NCI-H2171 treated with DMSO at 0.1 percent for 48 hours (cell line): ENCODE results near the gene TOP3B.

Source experiments
- DNase-seq: peaks from one replicate; lab custom pipeline; 2025; lab: John Stamatoyannopoulos, UW

Gene TOP3B, protein sequence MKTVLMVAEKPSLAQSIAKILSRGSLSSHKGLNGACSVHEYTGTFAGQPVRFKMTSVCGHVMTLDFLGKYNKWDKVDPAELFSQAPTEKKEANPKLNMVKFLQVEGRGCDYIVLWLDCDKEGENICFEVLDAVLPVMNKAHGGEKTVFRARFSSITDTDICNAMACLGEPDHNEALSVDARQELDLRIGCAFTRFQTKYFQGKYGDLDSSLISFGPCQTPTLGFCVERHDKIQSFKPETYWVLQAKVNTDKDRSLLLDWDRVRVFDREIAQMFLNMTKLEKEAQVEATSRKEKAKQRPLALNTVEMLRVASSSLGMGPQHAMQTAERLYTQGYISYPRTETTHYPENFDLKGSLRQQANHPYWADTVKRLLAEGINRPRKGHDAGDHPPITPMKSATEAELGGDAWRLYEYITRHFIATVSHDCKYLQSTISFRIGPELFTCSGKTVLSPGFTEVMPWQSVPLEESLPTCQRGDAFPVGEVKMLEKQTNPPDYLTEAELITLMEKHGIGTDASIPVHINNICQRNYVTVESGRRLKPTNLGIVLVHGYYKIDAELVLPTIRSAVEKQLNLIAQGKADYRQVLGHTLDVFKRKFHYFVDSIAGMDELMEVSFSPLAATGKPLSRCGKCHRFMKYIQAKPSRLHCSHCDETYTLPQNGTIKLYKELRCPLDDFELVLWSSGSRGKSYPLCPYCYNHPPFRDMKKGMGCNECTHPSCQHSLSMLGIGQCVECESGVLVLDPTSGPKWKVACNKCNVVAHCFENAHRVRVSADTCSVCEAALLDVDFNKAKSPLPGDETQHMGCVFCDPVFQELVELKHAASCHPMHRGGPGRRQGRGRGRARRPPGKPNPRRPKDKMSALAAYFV

DNA sequence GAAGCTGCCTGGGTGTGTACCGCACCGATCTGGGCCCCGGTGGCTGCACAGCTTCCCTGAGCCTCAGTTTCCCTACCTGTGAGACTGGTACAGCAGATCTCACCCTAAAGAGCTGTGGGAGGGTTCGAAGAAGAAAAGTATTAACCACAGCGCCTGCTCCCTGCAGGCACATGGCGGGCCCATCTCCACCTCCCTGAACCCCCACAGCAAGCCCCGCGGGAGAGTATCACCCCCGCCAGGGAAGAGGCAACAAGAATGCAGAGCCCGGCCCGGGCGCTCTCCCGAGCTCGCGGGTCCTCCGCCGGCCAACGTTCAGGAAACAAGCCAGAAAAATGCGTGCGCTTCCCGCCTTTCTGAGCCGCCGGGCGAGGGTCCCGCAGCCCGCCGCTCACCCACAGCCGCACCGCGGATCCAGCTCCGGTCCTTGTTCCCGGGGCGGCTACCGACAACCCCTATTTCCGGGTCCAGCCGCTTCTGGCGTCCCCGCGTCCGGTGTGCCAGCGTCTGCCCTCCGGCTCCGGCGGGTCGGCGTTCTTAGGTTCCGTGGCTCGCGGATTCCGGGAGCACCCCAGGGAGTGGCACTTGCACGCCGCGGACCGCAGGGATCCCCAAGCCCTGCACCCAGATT is at the start of gene TOP3B:
Gene TOP3B (minus strand): TSS at position 450 of the 628 bp plus-strand sequence. CDS start 7,078 bp downstream, outside the sequence.
- DNase-seq = peak; percentile 85

DNA sequence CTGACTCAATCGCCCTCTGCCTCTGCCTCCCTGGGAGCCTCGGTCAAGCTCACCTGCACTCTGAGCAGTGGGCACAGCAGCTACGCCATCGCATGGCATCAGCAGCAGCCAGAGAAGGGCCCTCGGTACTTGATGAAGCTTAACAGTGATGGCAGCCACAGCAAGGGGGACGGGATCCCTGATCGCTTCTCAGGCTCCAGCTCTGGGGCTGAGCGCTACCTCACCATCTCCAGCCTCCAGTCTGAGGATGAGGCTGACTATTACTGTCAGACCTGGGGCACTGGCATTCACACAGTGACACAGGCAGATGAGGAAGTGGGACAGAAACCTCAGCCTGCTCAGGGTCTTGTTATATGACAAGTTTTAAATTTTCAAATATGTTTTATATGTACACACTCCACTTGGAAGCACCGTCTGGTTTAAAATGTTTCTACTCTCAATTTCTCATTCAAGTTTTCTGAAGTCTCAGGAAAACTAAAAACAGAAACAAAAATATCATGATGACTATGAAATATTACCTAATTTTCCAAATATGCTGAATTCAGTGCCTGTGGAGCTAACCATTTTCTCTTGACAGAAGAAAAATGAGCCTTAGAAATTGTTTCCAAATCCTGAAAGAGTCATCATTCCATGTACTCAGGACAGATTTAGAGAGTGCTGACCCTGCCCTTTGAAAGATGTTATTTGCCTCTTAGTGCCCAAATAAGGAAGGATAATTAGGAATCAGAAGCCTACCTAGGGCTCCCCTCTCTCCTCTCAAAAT is 48.8 kb upstream of the TOP3B start:
- no peak for DNase-seq

DNA sequence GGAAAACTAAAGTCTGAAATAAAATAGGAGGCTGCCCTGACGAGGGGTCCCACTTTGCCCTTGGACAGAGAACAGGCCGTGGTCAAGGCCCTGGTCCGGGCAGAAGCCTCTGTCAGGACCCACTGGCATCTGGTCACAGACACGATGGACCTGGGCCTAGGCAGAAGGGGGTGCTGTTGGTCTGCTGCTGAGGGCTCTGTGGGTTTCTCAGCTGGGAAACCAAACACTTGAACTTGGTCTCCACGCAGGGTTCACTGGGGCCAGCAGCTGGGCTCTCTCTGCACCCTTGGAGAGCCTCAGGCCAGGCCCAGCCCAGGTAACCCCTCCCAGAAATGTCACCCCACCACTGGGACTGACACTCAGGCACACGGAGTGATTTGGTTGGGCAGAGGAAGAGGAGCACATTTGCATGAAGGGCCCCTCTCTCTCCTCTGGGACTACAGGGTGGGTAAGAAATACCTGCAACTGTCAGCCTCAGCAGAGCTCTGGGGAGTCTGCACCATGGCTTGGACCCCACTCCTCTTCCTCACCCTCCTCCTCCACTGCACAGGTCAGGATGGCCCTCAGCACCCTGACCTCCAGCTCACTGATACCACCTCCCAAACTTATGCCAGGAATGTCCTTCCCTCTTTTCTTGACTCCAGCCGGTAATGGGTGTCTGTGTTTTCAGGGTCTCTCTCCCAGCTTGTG is 48.1 kb upstream of the TOP3B start:
- DNase-seq = peak; percentile 22

DNA sequence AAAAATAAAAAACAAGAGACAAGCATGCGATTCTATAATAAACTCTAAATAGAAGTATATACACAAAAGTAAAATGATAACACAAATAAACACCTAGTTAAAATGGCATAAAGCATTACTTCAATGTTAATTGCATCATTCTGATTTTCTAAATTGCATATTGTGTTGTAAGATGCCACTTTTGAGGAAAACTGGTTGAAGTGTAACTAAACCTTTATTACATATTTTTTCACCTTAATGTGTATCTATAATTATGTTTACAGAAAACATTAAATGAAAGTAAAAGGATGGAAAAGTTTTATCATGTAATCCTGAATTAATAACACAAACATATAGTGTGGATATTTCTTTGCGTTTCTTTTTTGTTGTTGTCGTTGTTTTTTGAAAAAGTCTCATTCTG is 45.4 kb upstream of the TOP3B start:
- no peak for DNase-seq

DNA sequence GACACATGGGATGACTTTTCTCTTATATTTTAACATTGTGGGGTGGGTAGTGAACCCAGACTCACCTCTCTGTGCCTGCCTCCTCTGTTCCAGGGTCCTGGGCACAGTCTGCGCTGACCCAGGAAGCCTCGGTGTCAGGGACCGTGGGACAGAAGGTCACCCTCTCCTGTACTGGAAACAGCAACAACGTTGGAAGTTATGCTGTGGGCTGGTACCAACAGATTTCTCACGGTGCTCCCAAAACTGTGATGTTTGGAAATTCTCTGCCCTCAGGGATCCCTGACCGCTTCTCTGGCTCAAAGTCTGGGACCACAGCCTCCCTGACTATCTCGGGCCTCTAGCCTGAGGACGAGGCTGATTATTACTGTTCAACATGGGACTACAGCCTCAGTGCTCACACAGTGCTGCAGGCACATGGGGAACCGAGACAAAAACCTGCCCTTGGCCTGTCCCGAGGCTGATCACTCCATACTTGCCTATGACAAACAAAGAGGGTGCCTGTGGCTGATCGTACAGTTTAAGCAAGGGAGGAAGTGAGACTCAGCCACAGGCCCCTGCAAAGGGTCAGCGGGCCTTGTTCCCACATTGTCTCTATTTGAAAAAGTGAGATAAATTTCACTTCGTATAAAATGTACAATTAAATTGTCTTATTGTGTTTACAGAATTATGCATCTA is 43.7 kb upstream of the TOP3B start:
- DNase-seq = no peak

DNA sequence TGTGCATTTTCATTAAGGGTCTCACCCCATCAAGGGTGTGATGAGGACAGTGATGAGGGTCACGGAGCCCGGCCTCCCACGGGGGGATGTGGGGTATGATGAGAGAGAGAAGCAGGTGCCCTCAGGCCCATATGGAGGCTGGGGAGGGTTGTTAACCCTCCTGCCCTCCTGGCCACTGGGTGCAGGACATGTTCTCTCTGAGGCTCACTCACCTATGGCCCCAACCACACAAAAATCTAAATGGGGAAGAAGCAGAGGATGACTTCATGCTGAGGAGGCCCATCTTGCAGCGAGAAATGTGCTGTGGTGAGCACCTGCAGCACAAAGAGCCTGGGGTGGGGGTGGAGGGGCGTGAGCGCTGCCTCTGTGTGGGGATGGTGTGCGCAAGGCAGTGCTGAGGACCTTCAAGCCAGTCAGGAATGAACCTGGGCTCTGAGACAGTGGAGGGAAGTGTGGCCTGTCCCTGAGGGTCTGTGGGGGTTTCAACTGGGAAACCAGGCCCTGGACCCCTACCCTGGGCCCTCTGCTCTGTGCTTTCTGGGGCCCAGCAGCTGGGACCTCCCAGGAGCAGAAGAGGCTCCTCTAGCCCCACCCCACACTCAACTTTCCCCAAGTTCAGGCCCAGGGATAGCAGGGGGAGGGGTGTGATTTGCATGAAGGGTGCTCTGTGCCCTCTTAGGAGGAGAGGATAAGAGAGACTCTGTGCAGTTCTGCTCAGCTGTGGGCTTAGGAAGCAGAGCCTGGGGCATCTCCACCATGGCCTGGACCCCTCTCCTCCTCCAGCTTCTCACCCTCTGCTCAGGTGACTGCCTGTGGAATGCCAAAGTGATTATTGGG is 43.0 kb upstream of the TOP3B start:
- DNase-seq = no peak

DNA sequence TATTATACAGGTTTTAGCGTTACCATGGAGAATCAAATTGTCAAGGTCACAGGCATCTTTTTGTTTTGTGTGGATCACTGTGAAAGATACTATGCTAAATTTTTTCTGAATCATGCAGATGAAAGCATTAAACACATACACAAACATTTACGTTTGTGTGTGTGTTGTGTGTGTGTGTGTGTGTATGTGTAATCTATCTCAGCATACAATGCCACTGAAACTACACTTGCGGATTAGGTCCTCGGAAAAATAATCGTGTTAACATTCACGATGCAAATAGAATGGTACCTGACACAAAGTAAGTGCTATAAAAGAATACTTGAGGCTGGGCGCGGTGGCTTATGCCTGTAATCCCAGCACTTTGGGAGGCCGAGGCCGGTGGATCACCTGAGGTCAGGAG is 41.9 kb upstream of the TOP3B start:
- DNase-seq = no peak

DNA sequence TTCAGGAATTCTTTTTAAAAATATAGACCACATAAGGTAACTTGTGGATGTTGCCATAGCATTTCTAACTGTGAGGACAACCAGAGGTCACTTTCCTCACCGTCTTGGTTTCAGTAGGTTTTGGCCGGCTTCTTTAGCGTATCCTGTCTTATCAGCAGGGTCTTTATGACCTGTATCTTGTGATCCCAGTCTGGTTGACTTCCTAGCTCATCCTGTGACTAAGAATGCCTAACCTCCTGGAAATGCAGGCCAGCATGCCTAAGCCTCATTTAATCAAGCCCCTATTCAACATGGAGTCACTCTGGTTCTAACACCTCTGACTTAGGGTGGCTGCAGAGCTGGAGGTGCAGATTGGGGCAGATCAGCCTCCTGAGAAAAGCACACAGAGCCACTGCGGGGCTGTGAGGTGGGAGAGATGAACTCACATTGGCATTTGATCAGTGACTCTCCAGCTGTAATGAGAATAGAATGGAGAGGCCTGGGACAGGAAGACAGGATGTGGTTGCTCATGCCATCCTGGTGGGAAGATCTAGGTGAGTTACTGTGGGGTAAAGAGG is 41.1 kb upstream of the TOP3B start:
- no peak for DNase-seq

DNA sequence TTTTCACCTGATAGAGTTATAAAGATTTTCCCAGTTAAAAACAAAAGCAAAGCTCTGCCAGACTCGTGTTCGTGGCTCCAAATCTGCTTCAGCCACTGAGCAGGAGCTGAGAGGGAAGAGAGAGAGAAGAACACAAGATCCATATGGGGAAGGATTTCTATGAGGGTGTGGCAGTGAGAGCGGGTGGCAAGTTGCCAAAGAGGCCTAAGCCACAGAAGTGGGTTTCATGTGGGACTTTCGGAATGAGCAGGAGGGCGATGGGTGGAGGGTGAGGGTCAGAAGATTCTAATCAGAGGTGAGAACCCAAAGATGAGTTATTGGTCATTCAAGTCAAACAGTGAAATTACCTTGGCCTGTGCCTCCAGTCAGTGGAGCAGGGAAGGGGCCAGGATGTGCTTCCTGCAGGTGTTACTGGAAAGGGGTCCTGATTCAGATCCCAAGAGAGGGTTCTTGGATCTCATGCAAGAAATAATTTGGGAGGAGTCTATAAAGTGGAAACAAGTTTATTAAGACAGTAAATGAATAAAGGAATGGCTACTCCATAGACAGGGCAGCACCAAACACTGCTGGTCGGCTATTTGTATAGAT is 40.5 kb upstream of the TOP3B start:
- no peak for DNase-seq

DNA sequence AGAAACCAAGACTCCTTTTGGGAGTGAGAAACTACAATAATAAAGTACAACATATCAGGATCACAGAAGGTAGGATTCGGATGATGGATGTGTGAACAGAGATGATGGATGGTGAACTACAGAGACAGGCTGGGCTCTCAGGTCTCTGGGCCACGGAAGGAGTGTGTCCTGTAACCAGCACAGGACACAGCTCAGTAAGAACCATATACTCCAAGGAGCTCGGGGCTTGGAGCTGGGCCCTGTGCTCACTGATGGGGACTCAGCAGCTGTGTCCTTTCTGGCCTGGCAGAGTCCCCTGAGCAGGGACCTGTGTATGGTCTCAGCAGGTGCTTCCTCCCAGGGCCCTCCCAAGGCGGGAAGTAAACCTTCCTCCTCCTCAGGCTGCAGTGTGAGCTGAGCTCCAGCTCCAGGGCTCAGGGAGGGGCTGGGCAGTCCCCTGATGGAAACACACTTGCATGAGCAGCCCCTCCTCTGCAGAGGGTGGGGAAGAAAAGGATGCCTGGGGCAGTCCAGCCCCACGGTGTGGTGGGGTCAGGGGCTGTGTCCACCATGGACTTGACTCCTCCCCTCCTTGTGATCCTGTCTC is 39.8 kb upstream of the TOP3B start:
- DNase-seq = no peak

DNA sequence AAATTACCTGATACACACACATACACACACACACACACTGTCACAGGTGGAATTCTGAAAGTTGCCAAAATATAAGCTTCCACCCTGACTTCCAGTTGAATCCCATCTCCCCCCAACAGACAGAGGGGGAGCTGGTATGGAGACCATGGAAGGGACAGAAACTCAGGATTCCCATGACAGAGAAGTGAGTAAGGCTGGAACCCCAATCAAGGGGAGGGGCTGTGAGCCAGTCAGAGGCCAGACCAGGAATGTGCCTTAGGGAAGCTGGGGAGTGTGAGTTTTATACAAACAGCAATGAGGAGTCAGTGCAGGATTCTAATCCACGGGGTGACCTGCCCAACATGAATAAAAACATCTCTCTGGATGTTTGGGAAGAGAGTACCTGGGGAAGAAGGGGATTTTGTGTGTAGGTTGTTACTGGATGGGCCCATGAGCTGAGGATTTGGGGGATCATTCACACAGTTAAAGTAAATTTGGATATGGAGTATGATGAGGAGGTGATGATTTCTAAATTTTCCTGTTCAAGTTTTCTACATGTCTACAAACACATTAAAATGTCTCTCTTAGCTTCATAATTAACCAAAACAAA is 38.7 kb upstream of the TOP3B start:
- no peak for DNase-seq

DNA sequence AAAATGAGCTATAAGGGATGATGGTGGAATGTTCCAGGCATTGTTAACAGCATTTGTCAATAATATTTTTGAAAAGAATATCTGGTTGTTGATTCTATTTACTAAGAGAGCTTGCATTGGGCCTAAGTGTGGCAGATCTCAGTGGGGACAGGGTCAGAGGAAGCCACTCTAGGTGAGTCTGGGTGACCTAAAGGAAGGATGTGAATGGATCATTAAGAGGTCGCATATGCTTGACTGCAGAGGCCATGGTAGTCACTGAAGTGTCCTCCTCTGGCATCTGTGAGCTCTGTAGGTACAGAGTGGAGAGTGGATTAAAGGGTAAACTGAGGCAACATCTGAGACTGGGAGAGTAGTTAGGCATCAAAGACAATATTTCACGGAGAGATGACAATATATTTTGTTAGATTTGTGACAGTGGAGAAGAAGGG is 37.9 kb upstream of the TOP3B start:
- DNase-seq = no peak

DNA sequence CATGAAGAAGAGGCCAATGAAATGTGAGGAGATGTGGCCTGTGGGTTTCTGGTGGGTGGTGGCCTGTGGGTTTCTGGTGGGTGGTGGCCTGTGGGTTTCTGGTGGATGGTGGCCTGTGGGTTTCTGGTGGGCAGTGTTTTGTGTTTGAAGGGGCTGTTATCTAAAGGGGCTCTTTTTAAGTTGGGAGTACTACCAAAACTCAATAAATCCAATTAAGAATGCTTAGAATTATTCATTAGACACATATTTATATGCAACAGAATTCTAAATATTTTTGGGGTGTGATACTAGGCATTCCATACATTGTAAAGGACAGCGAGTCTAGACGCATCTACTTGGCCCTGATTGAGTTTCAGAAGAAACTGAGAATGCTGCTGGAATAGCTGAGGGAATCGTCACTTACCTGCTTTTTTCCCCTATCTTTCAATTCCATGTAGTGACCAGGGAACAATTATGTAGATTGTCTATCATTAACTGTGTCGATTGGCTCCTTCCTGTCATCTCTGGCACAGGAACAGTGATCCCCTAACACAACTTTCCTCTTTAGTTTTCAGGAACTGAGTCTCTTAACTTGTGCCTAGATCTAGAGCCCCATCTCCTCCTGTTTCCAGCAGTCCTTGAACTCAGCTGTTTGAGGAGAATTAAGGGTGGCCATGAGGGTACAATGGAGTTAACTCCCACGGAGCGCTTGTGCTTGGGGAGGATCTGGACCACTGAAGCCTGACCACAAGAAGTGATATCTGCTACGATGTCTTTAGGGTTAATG is 37.3 kb upstream of the TOP3B start:
- no peak for DNase-seq

DNA sequence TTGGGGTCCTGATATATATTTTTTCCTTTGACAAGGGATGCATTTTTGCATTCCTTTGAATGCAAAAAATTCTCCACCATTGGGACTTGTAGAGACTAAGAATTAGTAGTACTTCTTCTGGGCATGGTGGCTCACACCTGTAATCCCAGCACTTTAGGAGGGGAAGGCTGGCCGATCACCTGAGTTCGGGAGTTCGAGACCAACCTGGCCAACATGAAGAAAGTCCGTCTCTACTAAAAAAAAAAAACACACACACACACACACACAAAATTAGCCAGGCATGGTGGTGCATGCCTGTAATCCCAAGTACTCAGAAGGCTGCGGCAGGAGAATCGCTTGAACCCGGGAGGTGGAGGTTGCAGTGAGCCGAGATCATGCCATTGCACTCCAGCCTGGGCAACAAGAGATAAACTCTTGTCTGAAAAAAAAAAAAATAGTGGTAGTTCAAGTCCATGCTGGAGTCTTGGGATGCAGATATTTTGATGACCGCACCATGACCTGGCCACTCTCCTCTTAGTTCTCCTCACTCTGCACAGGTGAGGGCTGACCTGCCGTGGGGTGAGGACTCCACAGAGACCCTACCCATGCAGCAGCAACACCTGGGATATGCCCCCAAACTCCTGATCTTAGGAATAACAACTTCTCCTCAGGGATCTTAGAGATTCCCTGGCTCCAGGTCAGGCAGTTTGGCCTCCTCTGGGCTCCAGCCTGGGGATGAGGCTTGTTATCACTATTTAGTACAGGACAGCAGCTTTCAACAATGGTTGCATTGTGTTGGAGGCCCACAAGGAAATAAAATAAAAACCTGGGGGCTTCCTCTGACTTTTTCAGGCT is 36.5 kb upstream of the TOP3B start:
- DNase-seq = no peak

DNA sequence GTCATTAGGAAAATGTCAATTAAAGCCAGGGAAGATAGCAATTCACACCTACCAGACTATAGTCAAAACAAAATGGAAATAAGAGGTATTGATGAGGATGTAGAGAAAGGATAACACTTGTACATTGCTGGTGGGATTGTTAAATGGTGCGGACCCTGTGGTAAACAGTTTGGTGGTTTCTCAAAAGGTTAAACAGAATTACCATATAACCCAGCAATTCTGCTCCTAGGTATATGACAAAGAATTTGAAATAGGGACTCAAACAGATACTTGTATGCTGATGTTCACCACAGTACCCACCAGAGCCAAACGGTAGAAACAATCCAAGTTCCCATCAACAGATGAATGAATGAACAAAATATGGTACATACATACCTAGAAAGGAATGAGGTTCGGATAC is 33.0 kb upstream of the TOP3B start:
- no peak for DNase-seq

DNA sequence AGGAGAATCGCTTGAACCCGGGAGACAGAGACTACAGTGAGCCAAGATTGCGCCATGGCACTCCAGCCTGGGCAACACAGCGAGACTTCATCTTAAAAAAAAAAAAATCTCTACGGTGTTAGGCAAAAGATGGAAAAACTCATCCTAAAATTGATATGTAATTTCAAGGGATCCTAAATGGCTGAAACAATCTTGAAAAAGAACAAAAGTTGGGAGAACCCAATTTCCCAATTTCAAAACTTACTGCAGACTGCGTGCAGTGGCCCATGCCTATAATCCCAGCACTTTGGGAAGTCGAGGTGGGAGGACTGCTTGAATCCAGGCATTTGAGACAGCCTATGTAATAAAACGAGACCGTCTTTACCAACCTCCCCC is 31.7 kb upstream of the TOP3B start:
- DNase-seq = no peak
